ENCODE results near the gene INSYN2B.
A peak's percentile ranks its signal among the peaks of the same experiment; 100 is the strongest.

Gene INSYN2B

GRCh38 chr5:169939731-169940130 is 40.6 kb downstream of the INSYN2B start:
- Histone ChIP-seq H3K9me3 (ENCODE audit: insufficient read depth, low read length, severe bottlenecking) (no peaks in the 10 kb centered on the region), H3K27ac (ENCODE audit: low read length) (no peak overlapping the region), H3K4me3 (ENCODE audit: low read depth in 1 of 2, low read length in 2 of 2) (no peak overlapping the region), H3K36me3 (ENCODE audit: insufficient read depth, low read length) (peaks cover 19% of the 10 kb centered on the region; the same call in 1 of the 2 replicates), H3K79me2 (ENCODE audit: insufficient read depth, low read length) (no peaks in the 10 kb centered on the region), H3K4me2 (ENCODE audit: insufficient read depth, low read length) (no peak overlapping the region), H2AFZ (ENCODE audit: low read depth, low read length) (no peak overlapping the region), H4K20me1 (ENCODE audit: insufficient read depth, low read length) (peaks cover 8% of the 10 kb centered on the region; the same call in 1 of the 2 replicates), H3K27me3 (ENCODE audit: insufficient read depth, low read length, poor library complexity) (no peaks in the 10 kb centered on the region), H3K9ac (ENCODE audit: low read depth, low read length) (no peak overlapping the region), H3K4me1 (ENCODE audit: insufficient read depth, low read length) (peaks cover 15% of the 10 kb centered on the region)
- TF ChIP-seq CTCF (IDR thresholded peaks at IDR 0.05; ENCODE audit: borderline replicate concordance, extremely low read depth, low read length, poor library complexity, severe bottlenecking) (no peak), EZH2 (IDR thresholded peaks at IDR 0.05; ENCODE audit: borderline replicate concordance, low read depth, low read length, severe bottlenecking) (no peak)
- ATAC-seq (ENCODE audit: insufficient read depth, low read depth) (no peak), DNase-seq (no peak)

- TF ChIP-seq CTCF (IDR thresholded peaks at IDR 0.05; ENCODE audit: borderline replicate concordance, extremely low read depth, low read length, poor library complexity, severe bottlenecking), result no peak
- TF ChIP-seq EZH2 (IDR thresholded peaks at IDR 0.05; ENCODE audit: borderline replicate concordance, low read depth, low read length, severe bottlenecking), result no peak
- H3K36me3 ChIP-seq (ENCODE audit: insufficient read depth, low read length), result peaks cover 21% of the 10 kb centered on the region; the same call in 1 of the 2 replicates
Observed at GRCh38 chr5:169938439-169938838, 41.9 kb downstream of the INSYN2B start.

GRCh38 chr5:169935762-169936161 is 44.5 kb downstream of the INSYN2B start:
- Histone ChIP-seq H3K4me3 (ENCODE audit: low read depth in 1 of 2, low read length in 2 of 2) (no peak overlapping the region), H3K9ac (ENCODE audit: low read depth, low read length) (no peak overlapping the region), H3K4me1 (ENCODE audit: insufficient read depth, low read length) (peaks cover 29% of the 10 kb centered on the region), H3K27ac (ENCODE audit: low read length) (peak overlapping the region; percentile 62; the same call in 1 of the 2 replicates), H3K79me2 (ENCODE audit: insufficient read depth, low read length) (no peaks in the 10 kb centered on the region), H3K4me2 (ENCODE audit: insufficient read depth, low read length) (no peak overlapping the region), H3K36me3 (ENCODE audit: insufficient read depth, low read length) (peaks cover 23% of the 10 kb centered on the region; the same call in 1 of the 2 replicates), H3K27me3 (ENCODE audit: insufficient read depth, low read length, poor library complexity) (no peaks in the 10 kb centered on the region), H2AFZ (ENCODE audit: low read depth, low read length) (no peak overlapping the region), H4K20me1 (ENCODE audit: insufficient read depth, low read length) (peaks cover 3% of the 10 kb centered on the region; the same call in 1 of the 2 replicates), H3K9me3 (ENCODE audit: insufficient read depth, low read length, severe bottlenecking) (no peaks in the 10 kb centered on the region)
- DNase-seq (no peak), ATAC-seq (ENCODE audit: insufficient read depth, low read depth) (peak; percentile 71)
- TF ChIP-seq CTCF (IDR thresholded peaks at IDR 0.05; ENCODE audit: borderline replicate concordance, extremely low read depth, low read length, poor library complexity, severe bottlenecking) (no peak), EZH2 (IDR thresholded peaks at IDR 0.05; ENCODE audit: borderline replicate concordance, low read depth, low read length, severe bottlenecking) (no peak)

More at GRCh38 chr5:169938439-169938838, 41.9 kb downstream of the INSYN2B start:
- no peak overlapping the region for H2AFZ ChIP-seq (ENCODE audit: low read depth, low read length)
- peaks cover 28% of the 10 kb centered on the region for H3K4me1 ChIP-seq (ENCODE audit: insufficient read depth, low read length)
- no peak for DNase-seq
- no peak overlapping the region for H3K4me3 ChIP-seq (ENCODE audit: low read depth in 1 of 2, low read length in 2 of 2)
- ATAC-seq (ENCODE audit: insufficient read depth, low read depth), result no peak
- H3K27ac ChIP-seq (ENCODE audit: low read length), result no peak overlapping the region
- no peak overlapping the region for H3K4me2 ChIP-seq (ENCODE audit: insufficient read depth, low read length)
- no peaks in the 10 kb centered on the region for H3K79me2 ChIP-seq (ENCODE audit: insufficient read depth, low read length)
- H3K9ac ChIP-seq (ENCODE audit: low read depth, low read length), result no peak overlapping the region
- H3K9me3 ChIP-seq (ENCODE audit: insufficient read depth, low read length, severe bottlenecking), result no peaks in the 10 kb centered on the region
- H4K20me1 ChIP-seq (ENCODE audit: insufficient read depth, low read length), result peaks cover 8% of the 10 kb centered on the region; the same call in 1 of the 2 replicates
- H3K27me3 ChIP-seq (ENCODE audit: insufficient read depth, low read length, poor library complexity), result no peaks in the 10 kb centered on the region

Measured in DND-41 (cell line).